GM12878 (cell line): ENCODE measurements around the gene MTR. TPM values are rescaled to one million over a fixed set of nuclear protein-coding genes. Genes with fewer than 3 reads are reported as not detected.

ENCODE experiments used
- ATAC-seq: fragments of 200-7000 bp; cut with Tn5 transposase; 3 replicates; pipeline ENCODE4 v1.9.1; 2020; ENCODE audit warnings: mild to moderate bottlenecking, moderate library complexity
- BruUV-seq: library from RNA; stranded (reverse); fragments of 400-500 nt; replicated peaks from 2 replicates; lab custom pipeline; 2021; lab: Mats Ljungman, UMichigan
- CTCF ChIA-PET: fragments of 300-600 bp; sonication (Branson Sonifier 250); formaldehyde crosslinking; extraction: SDS; loops from one replicate; lab custom pipeline; 2021; ENCODE audit warnings: inconsistent platforms; lab: Yijun Ruan, JAX
- POLR2A ChIA-PET: fragments of 350-600 bp; formaldehyde crosslinking; extraction: SDS; loops from one replicate; lab custom pipeline; 2021; ENCODE audit warnings: inconsistent platforms; lab: Charles Lee
- RAD21 ChIA-PET: fragments of 300-600 bp; sonication (Branson Sonifier 250); formaldehyde crosslinking; loops from one replicate; lab custom pipeline; 2023; ENCODE audit warnings: antibody characterized with exemption; ENCODE audit not compliant: unreplicated experiment; lab: Charles Lee
- SMC1A ChIA-PET: fragments of 300-600 bp; sonication (Branson Sonifier 250); formaldehyde crosslinking; loops from one replicate; lab custom pipeline; 2023; ENCODE audit not compliant: unreplicated experiment, uncharacterized antibody; lab: Charles Lee
- DNase-seq: peaks from one replicate; pipeline ENCODE4 v3.0.0-alpha.2; 2011; ENCODE audit warnings: low read depth, low spot score
- FAIRE-seq: peaks from 3 replicates; lab custom pipeline; 2011; peaks lifted over from hg19 to GRCh38; lab: Jason Lieb, UNC
- H2AFZ ChIP-seq: 2 replicates; pipeline ENCODE4 v1.6.0; 2011; ENCODE audit warnings: low read depth, low read length, control low read depth; ENCODE audit not compliant: control insufficient read depth
- H3K27ac ChIP-seq: 2 replicates; pipeline ENCODE4 v1.5.1; 2011; ENCODE audit warnings: control low read depth; ENCODE audit not compliant: control insufficient read depth, insufficient read depth
- H3K27me3 ChIP-seq, 2 experiments: replicated peaks in 1 of 2; 2 replicates each; pipeline versions ENCODE4 v1.6.0 to v1.6.1; 2011; ENCODE audit warnings: low read length in 1 of 2; ENCODE audit not compliant: control insufficient read depth in 2 of 2, insufficient read depth in 2 of 2
- H3K36me3 ChIP-seq, 2 experiments: 2 replicates each; pipeline ENCODE4 v1.5.1; 2011; ENCODE audit warnings: low read length in 1 of 2; ENCODE audit not compliant: control insufficient read depth in 2 of 2, insufficient read depth in 2 of 2
- H3K4me1 ChIP-seq: 2 replicates; pipeline ENCODE4 v1.6.1; 2011; ENCODE audit warnings: mild to moderate bottlenecking, low read length, moderate library complexity, mixed read lengths; ENCODE audit not compliant: control insufficient read depth, insufficient read depth
- H3K4me2 ChIP-seq: 2 replicates; pipeline ENCODE4 v1.6.0; 2011; ENCODE audit warnings: control low read depth; ENCODE audit not compliant: control insufficient read depth, insufficient read depth
- H3K4me3 ChIP-seq: fragments of 200-600 bp; sonication (generic); 2 replicates; pipeline ENCODE4 v1.5.1; 2016
- H3K79me2 ChIP-seq: 2 replicates; pipeline ENCODE4 v1.6.0; 2011; ENCODE audit warnings: low read length; ENCODE audit not compliant: control insufficient read depth, insufficient read depth
- H3K9ac ChIP-seq: 2 replicates; pipeline ENCODE4 v1.8.0; 2011; ENCODE audit warnings: low read length, control low read depth, mixed read lengths; ENCODE audit not compliant: control insufficient read depth, insufficient read depth
- H3K9me3 ChIP-seq: replicated peaks from 3 replicates; pipeline ENCODE4 v1.5.1; 2011; ENCODE audit warnings: mild to moderate bottlenecking, low read length; ENCODE audit not compliant: control insufficient read depth, insufficient read depth
- H4K20me1 ChIP-seq: 2 replicates; pipeline ENCODE4 v1.6.0; 2011; ENCODE audit not compliant: control insufficient read depth, insufficient read depth
- NBN ChIP-seq: fragments of 450-650 bp; IDR thresholded peaks from 2 replicates; pipeline ENCODE4 v1.6.1; 2016
- NFIC ChIP-seq: IDR thresholded peaks from 2 replicates; pipeline ENCODE4 v1.6.1; 2012; ENCODE audit warnings: low read depth, mild to moderate bottlenecking, inconsistent platforms, low read length, moderate library complexity
- RELB ChIP-seq: fragments of 450-650 bp; IDR thresholded peaks from 2 replicates; pipeline ENCODE4 v1.6.1; 2017; ENCODE audit warnings: low read depth, mild to moderate bottlenecking, moderate library complexity
- SRF ChIP-seq, 2 experiments: IDR thresholded peaks; 2 replicates each; pipeline ENCODE4 v1.6.1; 2011; ENCODE audit warnings: low read depth in 2 of 2, low read length in 2 of 2, mild to moderate bottlenecking in 1 of 2, moderate library complexity in 1 of 2
- STAT3 ChIP-seq: IDR thresholded peaks from 2 replicates; pipeline ENCODE4 v1.6.1; 2011; ENCODE audit warnings: low read depth, low read length, improper control_type of control experiment
- WGBS: methylation state at CpG from one replicate; pipeline ENCODE4 v1.1.6; 2016; ENCODE audit warnings: low lambda C conversion rate; ENCODE audit not compliant: insufficient replicate concordance, insufficient coverage; ENCODE audit errors: missing lambda C conversion rate; 5-methylcytosine and 5-hydroxymethylcytosine counted together
- in situ Hi-C: fragments of 300-500 bp; cut with MboI; formaldehyde crosslinking; loops from 9 replicates; pipeline ENCODE4 v1.14.3; 2018; ENCODE audit warnings: mixed read lengths
- intact Hi-C: fragments of 100-400 bp; cut with micrococcal nuclease; formaldehyde crosslinking; loops from one replicate; pipeline ENCODE4 v1.14.2; 2022; ENCODE audit not compliant: unreplicated experiment
- polyA plus RNA-seq, 11 experiments: library from polyadenylated mRNA; depleted of rRNA in 4 of 11; unstranded in 6 of 11; stranded (reverse) in 5 of 11; fragments of >200 nt; fragmentation: Nextera tagmentation in 4 of 11; fragmentation: Illumina TruSeq in 1 of 11; extraction: Ambion mirVana in 4 of 11; extraction: Trizol in 1 of 11; gene quantifications; 1 replicate in 1 of 11; 2 replicates in 10 of 11; pipeline versions ENCODE4 v1.2.1 to v1.2.3, GENCODE V29; 2011 to 2016; ENCODE audit warnings: inconsistent platforms in 2 of 11, missing spikeins in 2 of 11, low read depth in 1 of 11
- total RNA-seq, 4 experiments: library from RNA; depleted of rRNA in 3 of 4; stranded (reverse); fragments of >200 nt in 3 of 4; fragmentation: Illumina TruSeq in 1 of 4; extraction: Trizol in 1 of 4; gene quantifications; 2 replicates each; pipeline versions ENCODE4 v1.2.1 to v1.2.3, GENCODE V29; 2013 to 2021

The MTR gene
- total and polyA plus RNA-seq, 10 of the 15 experiments (the other 5 are each of a cell fraction or from before 2014, with no cell fraction given), result 2.4 to 38.7 (median 16.5) TPM

GRCh38 chr1:236861560-236862218, 66.6 kb downstream of the MTR start:
- H2AFZ ChIP-seq, result no peak overlapping the region
- peaks cover 9 to 35% of the 10 kb centered on the region in 2 experiments for H3K36me3 ChIP-seq
- no peak overlapping the region for H3K4me2 ChIP-seq
- no peak overlapping the region for H3K27ac ChIP-seq
- ChIA-PET CTCF (interaction anchor here (1.1 to 1.8 kb wide), 3 partner anchors 10 to 93 kb away, joined by 3 to 5 read pairs (median 3); no protein-coding TSS in a partner anchor), SMC1A (no interaction called here), POLR2A (interaction anchor here (1.3 kb wide), 1 partner anchor 8 kb away, joined by 3 read pairs; no protein-coding TSS in a partner anchor)
- FAIRE-seq, result no peak
- no peak overlapping the region for H3K9ac ChIP-seq
- in situ Hi-C loops, result loop anchor here (10.0 kb wide), 1 partner anchor 257 kb away; the partner anchor contains the start of gene HEATR1
- intact Hi-C loops, result no loop called here
- BruUV-seq, result no TSS peak
- DNase-seq, result no peak
- no peaks in the 10 kb centered on the region for H3K79me2 ChIP-seq
- H4K20me1 ChIP-seq, result no peaks in the 10 kb centered on the region
- no peak for TF ChIP-seq NBN
- TF ChIP-seq RELB, result no peak
- TF ChIP-seq STAT3, result no peak
- no peak for TF ChIP-seq NFIC
- no peak for TF ChIP-seq SRF (IDR thresholded peaks at IDR 0.05; ENCODE audit: low read depth in 2 of 2, low read length in 2 of 2)
- TF ChIP-seq, all 136 proteins: peak for 0
- Histone ChIP-seq H3K27me3 (no peaks in the 10 kb centered on the region), H3K9me3 (no peaks in the 10 kb centered on the region), H3K4me1 (no peaks in the 10 kb centered on the region), H3K4me3 (no peak overlapping the region)
- RAD21 ChIA-PET, result no interaction called here
- ATAC-seq, result no peak
- WGBS, result 100% methylated on average over 2 of the region's 2 CpGs
